SW 1271 (cell line): ENCODE results near the gene CLMP.
A peak's percentile ranks its signal among the peaks of the same experiment; 100 is the strongest.
"Not testable (repeated sequence)": the region's sequence is repeated elsewhere in the genome, so short reads cannot be mapped to it uniquely, and the experiment has no call there.

ENCODE experiments used
- DNase-seq, 2 experiments: peaks; one replicate each; lab custom pipeline; 2025; lab: John Stamatoyannopoulos, UW

The CLMP gene

GRCh38 chr11:123135863-123136446 is 59.1 kb downstream of the CLMP start:
- no peak for DNase-seq

- DNase-seq: no peak
Observed at GRCh38 chr11:123132881-123133280, 62.2 kb downstream of the CLMP start.

DNA sequence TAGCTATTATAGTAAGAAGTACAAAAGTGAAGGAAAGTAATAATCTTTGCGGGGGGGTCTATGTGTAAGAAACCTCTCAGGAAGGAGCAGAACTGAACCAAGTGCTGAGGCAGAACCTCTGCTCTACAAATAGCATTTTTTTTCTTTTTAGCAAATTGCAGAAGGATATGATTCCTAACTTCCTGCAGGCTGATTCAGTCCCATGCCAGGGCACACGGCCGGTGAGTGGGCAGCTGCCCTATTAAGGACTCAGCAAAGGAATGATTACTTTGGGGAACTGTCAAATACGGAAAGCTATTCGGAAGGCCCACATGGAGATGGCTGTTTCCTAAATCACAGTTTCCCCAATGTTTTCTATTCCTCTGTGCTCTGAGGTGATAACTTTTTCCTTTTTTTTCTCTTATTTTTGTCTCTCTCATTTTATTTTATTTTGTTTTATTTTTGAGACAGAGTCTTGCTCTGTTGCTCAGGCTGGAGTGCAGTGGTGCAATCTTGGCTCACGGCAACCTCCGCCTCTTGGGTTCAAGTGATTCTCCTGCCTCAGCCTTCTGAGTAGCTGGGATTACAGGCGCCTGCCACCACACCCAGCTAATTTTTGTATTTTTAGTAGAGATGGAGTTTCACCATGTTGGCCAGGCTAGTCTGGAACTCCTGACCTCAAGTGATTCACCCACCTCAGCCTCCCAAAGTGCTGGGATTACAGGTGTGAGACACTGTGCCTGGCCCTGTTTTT is 62.8 kb downstream of the CLMP start:
- DNase-seq: not testable (repeated sequence)

DNA sequence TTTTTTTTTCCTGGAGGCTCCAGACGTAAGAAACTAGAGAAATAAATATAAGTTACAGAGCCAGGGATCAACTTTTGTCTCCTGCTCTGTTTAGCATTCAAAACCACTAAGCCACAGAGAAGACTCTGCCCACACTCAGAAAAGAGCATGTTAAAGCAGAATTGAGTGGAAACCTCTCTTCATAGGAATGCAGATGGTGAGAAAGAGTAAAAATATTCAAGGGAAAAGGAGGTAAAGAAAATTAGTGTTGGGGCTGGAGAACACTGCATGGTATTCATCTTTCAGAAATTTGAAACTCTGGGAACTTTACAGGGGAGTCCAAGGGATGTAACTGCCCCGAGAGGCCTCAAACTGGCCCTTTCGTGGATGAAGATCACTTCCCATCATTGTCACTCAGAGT is 65.1 kb downstream of the CLMP start:
- DNase-seq: no peak

DNA sequence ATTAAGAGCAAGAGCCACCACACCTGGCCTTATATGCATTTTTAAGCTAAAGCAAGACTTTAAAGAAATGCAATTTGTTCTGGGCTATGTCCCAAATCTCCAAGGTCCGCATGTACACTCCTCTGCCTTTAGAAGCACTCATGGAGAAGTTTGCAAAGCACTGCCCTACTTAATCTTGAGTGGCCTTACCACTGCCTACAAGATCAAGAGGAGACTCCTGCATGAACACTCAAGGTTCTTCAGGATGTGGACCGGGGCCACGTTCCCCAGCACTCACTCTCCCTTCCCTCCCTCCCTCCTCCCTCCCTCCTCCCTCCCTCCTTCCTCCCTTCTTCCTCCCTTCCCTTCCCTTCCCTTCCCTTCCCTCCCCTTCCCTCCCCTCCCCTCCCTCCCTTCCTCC is 69.9 kb downstream of the CLMP start:
- no peak for DNase-seq

DNA sequence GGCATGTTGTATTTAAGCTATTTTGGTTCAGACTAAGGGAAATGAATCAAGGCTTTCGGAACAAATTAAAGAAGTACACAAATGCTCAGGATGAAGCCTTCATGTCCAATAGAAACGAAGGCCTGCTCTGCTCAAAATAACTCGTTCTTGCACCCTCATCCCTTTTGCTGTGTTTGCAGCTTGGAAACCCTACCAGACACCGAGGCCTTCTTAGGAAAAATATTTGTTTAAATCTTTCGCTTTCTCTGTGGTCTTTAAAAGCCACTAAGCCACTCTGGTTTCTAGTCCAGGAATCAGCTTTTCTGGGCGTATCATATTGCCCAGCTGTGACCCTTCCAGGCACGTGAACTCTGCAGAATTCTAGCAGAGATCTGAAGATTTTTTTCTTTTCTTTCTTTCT is 72.2 kb downstream of the CLMP start:
- no peak for DNase-seq

DNA sequence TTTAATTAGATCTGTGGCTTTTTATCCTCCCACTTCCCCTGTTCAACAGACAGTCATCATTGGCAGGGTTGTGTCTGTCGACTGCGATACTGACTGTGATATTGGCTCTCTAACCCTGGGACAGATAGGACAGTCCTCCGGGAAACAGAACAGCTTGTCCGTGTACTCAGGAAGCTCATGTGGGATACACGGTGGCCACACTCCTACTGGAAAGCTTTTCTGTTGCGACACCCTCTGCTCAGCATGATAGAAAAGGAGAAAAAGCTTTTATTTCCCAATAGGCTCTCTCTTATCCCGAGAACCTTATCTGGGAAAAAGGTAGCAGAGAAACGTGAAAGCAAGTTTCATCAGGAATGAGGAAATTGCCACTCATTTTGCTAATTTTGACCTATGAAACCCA is 72.7 kb downstream of the CLMP start:
- no peak for DNase-seq

DNA sequence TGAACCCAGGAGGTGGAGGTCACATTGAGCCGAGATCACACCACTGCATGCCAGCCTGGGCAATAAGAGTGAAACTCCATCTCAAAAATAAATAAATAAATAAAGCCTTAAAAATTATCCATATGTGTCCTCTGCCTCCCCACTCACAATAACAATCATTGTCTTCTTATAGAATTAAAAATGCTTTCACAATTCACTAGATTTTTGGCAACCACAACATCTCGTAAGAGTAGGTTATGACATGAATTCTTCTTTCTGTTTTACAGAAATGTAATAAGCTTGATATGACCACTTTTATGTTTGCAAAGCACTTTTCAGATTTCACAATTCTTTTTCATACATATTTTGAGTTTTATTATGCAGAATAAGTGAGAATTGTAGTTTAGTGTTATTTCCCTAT is 78.6 kb downstream of the CLMP start:
- no peak for DNase-seq

DNA sequence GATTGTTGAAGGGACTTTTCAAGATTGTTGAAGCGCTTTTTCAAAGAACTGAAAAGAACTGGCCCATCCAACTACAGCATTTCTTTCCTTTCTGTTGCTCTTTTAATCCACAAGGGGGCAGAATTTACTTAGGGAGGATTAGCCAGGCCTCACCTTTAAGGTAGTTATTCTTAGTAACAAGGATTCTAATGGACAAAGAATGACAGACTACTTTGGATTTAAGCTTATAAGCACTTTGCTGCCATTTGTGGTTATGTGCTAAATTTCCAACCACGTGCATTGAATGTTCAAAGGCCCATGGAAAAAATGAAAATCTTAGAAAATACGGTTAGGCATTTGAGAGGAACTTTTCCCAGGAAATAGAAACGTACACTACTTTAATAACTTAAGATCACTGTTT is 83.6 kb downstream of the CLMP start:
- DNase-seq: peak; percentile 9 to 55

- no peak for DNase-seq
Observed at GRCh38 chr11:123110397-123110796, 84.7 kb downstream of the CLMP start.

GRCh38 chr11:123107945-123108495 is 87.0 kb downstream of the CLMP start:
- no peak for DNase-seq

- DNase-seq: no peak
Observed at GRCh38 chr11:123104697-123105096, 90.4 kb downstream of the CLMP start.

DNA sequence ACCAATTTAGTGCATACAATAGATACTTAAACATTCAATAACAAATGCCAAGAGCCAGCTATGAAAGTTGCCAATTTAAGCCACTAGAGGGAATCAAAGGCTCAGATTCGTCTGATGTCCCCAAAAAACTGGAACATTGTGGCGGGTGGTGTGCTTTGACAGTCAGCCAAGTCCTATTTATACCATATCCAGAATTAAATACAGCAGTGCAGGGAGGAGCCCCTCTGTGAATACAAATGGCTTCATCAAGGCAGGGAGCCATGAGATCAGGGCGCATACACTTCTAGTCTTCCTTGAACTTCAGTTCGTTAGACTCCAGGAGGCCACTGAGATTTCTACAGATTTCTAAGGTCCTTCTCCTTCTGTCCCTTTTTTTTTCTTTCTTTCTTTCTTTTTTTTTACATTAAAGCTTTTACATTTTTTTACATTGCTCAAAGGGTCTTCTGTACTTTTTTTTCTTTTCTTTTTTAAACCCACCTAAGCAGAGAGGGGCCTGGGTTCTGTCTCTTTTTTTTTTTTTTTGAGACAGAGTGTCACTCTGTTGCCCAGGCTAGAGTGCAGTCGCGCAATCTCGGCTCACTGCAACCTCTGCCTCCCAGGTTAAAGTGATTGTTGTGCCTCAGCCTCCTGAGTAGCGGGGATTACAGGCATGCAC is 91.6 kb downstream of the CLMP start:
- peak; percentile 13 to 73 for DNase-seq

- DNase-seq: no peak
Observed at GRCh38 chr11:123100379-123101085, 94.5 kb downstream of the CLMP start.

- no peak for DNase-seq
Observed at GRCh38 chr11:123098990-123099389, 96.1 kb downstream of the CLMP start.

DNA sequence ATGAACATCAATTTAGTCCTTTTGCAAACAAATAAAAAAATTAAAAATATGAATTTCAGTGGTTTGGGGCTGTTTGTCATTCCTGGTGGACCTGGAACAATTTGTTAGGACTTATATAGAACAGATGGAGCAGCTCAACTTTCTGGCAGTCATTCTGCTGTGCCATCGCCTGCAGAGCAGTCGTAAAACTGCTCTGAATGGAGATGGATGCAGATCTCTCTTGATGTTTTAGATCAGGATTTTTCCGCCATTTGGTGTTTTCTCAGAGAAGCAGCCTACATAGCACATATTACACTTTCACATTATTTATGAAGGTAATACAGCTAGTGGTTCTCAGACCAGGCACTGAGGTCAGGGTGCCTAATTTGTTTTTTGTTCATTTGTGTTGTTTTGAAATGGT is 101.3 kb downstream of the CLMP start:
- no peak for DNase-seq

DNA sequence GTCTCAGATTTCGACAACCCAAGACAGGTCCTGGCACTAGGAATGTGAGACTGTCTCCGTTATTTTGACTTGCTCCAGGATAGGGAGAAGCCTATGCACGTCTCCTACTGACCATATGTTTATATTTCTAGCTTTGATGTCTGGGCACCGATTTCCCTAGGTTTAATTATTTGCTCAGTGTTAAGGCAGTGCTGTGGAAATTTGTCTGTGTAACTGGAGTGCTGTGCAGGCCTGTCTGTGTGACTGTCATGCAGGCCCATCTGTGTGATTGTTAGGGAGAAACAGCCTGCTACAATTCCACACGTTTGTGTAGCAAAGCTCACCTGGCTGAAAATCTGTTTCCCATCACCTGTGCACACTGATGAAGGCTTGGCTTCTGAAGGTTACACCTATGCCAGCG is 103.5 kb downstream of the CLMP start:
- DNase-seq: no peak

- DNase-seq: not testable (repeated sequence)
Observed at GRCh38 chr11:123090168-123090567, 104.9 kb downstream of the CLMP start.

DNA sequence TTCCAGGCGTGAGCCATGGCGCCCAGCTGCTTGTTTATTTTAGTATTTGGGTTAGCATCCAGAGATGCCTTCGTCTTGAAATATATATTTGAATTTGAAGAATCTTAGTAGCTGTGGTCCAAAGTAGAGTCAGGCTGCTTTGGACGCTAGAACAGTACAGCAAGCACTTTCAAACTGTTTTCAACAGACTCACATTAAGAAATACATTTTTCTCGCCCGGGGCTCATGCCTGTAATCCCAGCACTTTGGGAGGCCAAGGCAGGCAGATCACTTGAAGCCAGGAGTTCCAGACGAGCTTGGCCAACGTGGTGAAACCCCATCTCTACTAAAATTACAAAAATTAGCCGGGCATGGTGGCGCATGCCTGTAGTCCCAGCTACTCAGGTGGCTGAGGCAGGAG is 106.2 kb downstream of the CLMP start:
- not testable (repeated sequence) for DNase-seq

- not testable (repeated sequence) for DNase-seq
Observed at GRCh38 chr11:123087657-123088056, 107.4 kb downstream of the CLMP start.

GRCh38 chr11:123086305-123086704 is 108.7 kb downstream of the CLMP start:
- DNase-seq: no peak

- no peak for DNase-seq
Observed at GRCh38 chr11:123085497-123085896, 109.6 kb downstream of the CLMP start.
